ENCODE measurements around the gene CTSD. TPM values are rescaled to one million over a fixed set of nuclear protein-coding genes. Genes with fewer than 3 reads are reported as not detected.

CTSD gene
- total and polyA plus RNA-seq, 8 donors: 231 to 596 (median 310) TPM

GRCh38 chr11:1749395-1750351 is 14.1 kb downstream of the CTSD start:
- Histone ChIP-seq H3K36me3 (peaks cover 0 to 14% (median 0%) of the 10 kb centered on the region in 3 donors), H3K4me3 (peak overlapping the region in 1 of 4 donors; percentile 28), H3K27me3 (no peaks in the 10 kb centered on the region), H3K4me1 (peaks cover 0 to 8% (median 0%) of the 10 kb centered on the region in 3 donors), H3K27ac (no peak overlapping the region), H3K9me3 (no peaks in the 10 kb centered on the region)
- ATAC-seq (peak in 3 of 4 donors; percentile 9 to 23 (median 17)), FAIRE-seq (no peak), DNase-seq (peak in 4 of 6 donors; percentile 23 to 79 (median 44))
- intact Hi-C loops (cut with DNase I): no loop called here
- TF ChIP-seq, protein P1, sequence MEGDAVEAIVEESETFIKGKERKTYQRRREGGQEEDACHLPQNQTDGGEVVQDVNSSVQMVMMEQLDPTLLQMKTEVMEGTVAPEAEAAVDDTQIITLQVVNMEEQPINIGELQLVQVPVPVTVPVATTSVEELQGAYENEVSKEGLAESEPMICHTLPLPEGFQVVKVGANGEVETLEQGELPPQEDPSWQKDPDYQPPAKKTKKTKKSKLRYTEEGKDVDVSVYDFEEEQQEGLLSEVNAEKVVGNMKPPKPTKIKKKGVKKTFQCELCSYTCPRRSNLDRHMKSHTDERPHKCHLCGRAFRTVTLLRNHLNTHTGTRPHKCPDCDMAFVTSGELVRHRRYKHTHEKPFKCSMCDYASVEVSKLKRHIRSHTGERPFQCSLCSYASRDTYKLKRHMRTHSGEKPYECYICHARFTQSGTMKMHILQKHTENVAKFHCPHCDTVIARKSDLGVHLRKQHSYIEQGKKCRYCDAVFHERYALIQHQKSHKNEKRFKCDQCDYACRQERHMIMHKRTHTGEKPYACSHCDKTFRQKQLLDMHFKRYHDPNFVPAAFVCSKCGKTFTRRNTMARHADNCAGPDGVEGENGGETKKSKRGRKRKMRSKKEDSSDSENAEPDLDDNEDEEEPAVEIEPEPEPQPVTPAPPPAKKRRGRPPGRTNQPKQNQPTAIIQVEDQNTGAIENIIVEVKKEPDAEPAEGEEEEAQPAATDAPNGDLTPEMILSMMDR (IDR thresholded peaks at IDR 0.05): no peak
- 14 to 17% methylated on average over 25 of the region's 25 CpGs for WGBS, 2 donors

DNA sequence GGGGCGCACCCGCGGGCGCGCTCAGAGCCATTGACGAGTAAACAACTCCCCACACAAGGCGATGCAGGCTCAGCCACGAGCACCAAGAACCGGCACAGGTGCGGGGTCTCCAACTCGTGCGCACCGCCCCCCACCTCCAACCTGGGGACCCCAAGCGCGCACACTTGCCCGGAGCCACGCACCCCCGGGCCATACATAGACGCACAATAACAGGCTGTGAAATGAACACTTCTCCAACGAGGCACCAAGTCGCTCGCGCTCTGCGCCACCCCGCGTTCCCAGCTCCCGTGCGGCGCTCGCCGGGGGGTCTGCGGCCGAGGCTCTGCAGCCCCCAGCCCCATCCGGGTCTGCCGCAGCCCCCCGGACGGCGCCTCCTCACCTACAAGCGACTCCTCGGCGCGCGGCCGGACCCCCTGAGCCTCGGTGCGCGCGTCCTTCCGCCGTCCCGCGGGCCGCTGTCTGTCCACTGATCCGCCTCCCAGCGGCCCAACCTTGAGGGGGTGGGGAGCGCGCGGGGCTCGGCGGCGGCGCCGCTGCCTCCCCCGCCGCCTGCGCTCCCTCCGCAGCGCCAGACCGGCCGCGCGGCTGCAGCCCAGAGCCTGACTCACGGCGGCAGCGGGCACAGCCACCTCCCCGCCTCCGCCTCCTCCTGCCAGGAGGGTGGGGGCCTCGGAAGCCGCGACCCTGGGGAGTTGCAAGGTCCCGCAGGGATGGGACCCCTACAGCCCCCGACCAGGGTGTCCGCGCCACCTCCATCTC is 14.9 kb downstream of the CTSD start:
- ATAC-seq: peak in 3 of 4 donors; percentile 7 to 18 (median 8)
- H3K4me3 ChIP-seq: peak overlapping the region in 1 of 4 donors; percentile 28
- H3K27ac ChIP-seq: no peak overlapping the region
- no peak for FAIRE-seq
- peak in 3 of 6 donors; percentile 33 to 75 (median 66) for DNase-seq
- H3K36me3 ChIP-seq: peaks cover 0 to 11% (median 0%) of the 10 kb centered on the region in 3 donors
- peaks cover 0 to 8% (median 0%) of the 10 kb centered on the region in 3 donors for H3K4me1 ChIP-seq
- intact Hi-C loops (cut with DNase I): no loop called here
- no peaks in the 10 kb centered on the region for H3K27me3 ChIP-seq
- 2 to 3% methylated on average over 40 to 84 of the region's 84 CpGs for WGBS, 2 donors
- H3K9me3 ChIP-seq: no peaks in the 10 kb centered on the region
- TF ChIP-seq, protein P1 (IDR thresholded peaks at IDR 0.05): no peak

- intact Hi-C loops (cut with DNase I): no loop called here
- no peaks in the 10 kb centered on the region for H3K27me3 ChIP-seq
- H3K36me3 ChIP-seq: peaks cover 0 to 3% (median 0%) of the 10 kb centered on the region in 3 donors
- DNase-seq (peak in 3 of 6 donors; percentile 30 to 81 (median 56)), FAIRE-seq (no peak), ATAC-seq (no peak)
- H3K4me1 ChIP-seq: peaks cover 0 to 8% (median 0%) of the 10 kb centered on the region in 3 donors
- H3K27ac ChIP-seq: no peak overlapping the region
- H3K4me3 ChIP-seq: peak overlapping the region in 1 of 4 donors; percentile 28
- TF ChIP-seq, protein P1 (IDR thresholded peaks at IDR 0.05): no peak
- 46 to 50% methylated on average over 43 to 72 of the region's 72 CpGs for WGBS, 2 donors
- H3K9me3 ChIP-seq: no peaks in the 10 kb centered on the region
Measured at GRCh38 chr11:1747753-1748635, 15.7 kb downstream of the CTSD start.

- no peak for ATAC-seq
- H3K27ac ChIP-seq: no peak overlapping the region
Measured at GRCh38 chr11:1746956-1747752, 16.6 kb downstream of the CTSD start.

More at GRCh38 chr11:1746956-1747752, 16.6 kb downstream of the CTSD start:
- Histone ChIP-seq H3K4me3 (no peak overlapping the region), H3K27me3 (no peaks in the 10 kb centered on the region), H3K4me1 (peaks cover 0 to 8% (median 0%) of the 10 kb centered on the region in 3 donors), H3K36me3 (no peaks in the 10 kb centered on the region), H3K9me3 (no peaks in the 10 kb centered on the region)
- WGBS, 2 donors: 88 to 93% methylated on average over 21 of the region's 21 CpGs
- TF ChIP-seq, protein P1 (IDR thresholded peaks at IDR 0.05): no peak
- DNase-seq (no peak), FAIRE-seq (no peak)
- intact Hi-C loops (cut with DNase I): no loop called here

Data from pancreas (tissue), 10 donors.